PC-9 (cell line): Measurements from ENCODE around the gene TERB1.

Experiments used
- EZH2 ChIP-seq: fragments of 200-600 bp; sonication (generic); IDR thresholded peaks from 2 replicates; pipeline ENCODE4 v1.8.0; 2017; ENCODE audit warnings: antibody characterized with exemption, low read depth
- TF ChIP-seq, protein P1 (sequence below): fragments of 200-600 bp; sonication (generic); conservative IDR thresholded peaks from 2 replicates; pipeline ENCODE4 v1.6.1; 2017; ENCODE audit warnings: mixed run types, antibody characterized with exemption, mild to moderate bottlenecking, moderate library complexity

DNA sequence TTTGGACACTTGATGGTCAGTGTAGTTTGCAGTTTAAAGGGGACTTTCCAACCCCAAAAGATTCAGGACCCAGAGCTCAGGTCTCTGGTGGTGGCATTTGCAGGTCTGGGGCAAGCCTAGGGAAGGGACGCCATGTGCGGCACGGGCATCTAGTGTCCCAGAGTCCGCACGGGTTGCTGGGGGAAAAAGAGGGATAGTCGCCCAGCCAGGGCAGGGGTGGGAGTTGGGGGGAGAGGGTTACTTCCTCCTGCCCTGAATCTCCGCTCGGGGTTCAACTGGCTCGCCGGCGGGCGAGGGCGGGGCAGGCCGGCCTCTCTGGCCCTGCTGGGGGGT is 42.6 kb upstream of the TERB1 start:
- TF ChIP-seq EZH2, result no peak
- TF ChIP-seq, protein P1, sequence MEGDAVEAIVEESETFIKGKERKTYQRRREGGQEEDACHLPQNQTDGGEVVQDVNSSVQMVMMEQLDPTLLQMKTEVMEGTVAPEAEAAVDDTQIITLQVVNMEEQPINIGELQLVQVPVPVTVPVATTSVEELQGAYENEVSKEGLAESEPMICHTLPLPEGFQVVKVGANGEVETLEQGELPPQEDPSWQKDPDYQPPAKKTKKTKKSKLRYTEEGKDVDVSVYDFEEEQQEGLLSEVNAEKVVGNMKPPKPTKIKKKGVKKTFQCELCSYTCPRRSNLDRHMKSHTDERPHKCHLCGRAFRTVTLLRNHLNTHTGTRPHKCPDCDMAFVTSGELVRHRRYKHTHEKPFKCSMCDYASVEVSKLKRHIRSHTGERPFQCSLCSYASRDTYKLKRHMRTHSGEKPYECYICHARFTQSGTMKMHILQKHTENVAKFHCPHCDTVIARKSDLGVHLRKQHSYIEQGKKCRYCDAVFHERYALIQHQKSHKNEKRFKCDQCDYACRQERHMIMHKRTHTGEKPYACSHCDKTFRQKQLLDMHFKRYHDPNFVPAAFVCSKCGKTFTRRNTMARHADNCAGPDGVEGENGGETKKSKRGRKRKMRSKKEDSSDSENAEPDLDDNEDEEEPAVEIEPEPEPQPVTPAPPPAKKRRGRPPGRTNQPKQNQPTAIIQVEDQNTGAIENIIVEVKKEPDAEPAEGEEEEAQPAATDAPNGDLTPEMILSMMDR, result no peak
